PC-9 (cell line): Measurements from ENCODE around the gene STAP1. TPM values are rescaled to one million over a fixed set of nuclear protein-coding genes. Genes with fewer than 3 reads are reported as not detected.
"Not testable (repeated sequence)": the region's sequence is repeated elsewhere in the genome, so short reads cannot be mapped to it uniquely, and the experiment has no call there.

Experiments used
- BruUV-seq: library from RNA; stranded (reverse); fragments of 400-500 nt; replicated peaks from 2 replicates; lab custom pipeline; 2021; lab: Mats Ljungman, UMichigan
- CTCF ChIA-PET: fragments of 300-600 bp; sonication (Branson Sonifier 250); formaldehyde crosslinking; loops from one replicate; lab custom pipeline; 2022; ENCODE audit warnings: antibody characterized with exemption; lab: Charles Lee
- POLR2A ChIA-PET: fragments of 300-600 bp; sonication (Branson Sonifier 250); formaldehyde crosslinking; loops from one replicate; lab custom pipeline; 2022; ENCODE audit warnings: antibody characterized with exemption; ENCODE audit not compliant: unreplicated experiment; lab: Charles Lee
- DNase-seq, 2 experiments: peaks; one replicate each; pipeline versions ENCODE4 v3.0.0 to v3.0.0-alpha.2; 2015 to 2022; ENCODE audit warnings: mixed read lengths in 1 of 2
- H2AFZ ChIP-seq: fragments of 200-600 bp; sonication (generic); 2 replicates; pipeline ENCODE4 v1.8.1; 2017; ENCODE audit warnings: antibody characterized with exemption
- H3F3A ChIP-seq: fragments of 200-600 bp; sonication (generic); 2 replicates; pipeline ENCODE4 v1.8.1; 2017; ENCODE audit warnings: antibody characterized with exemption, mild to moderate bottlenecking, low read depth; ENCODE audit not compliant: insufficient read depth
- H3K27ac ChIP-seq: fragments of 200-600 bp; sonication (generic); 2 replicates; pipeline ENCODE4 v1.6.1; 2016; ENCODE audit warnings: mixed run types
- H3K27me3 ChIP-seq: fragments of 200-600 bp; sonication (generic); 2 replicates; pipeline ENCODE4 v1.6.1; 2016; ENCODE audit warnings: low read depth, mixed run types; ENCODE audit not compliant: insufficient read depth
- H3K36me3 ChIP-seq: fragments of 200-600 bp; sonication (generic); 2 replicates; pipeline ENCODE4 v1.6.1; 2016; ENCODE audit warnings: low read depth, mixed run types
- H3K4me1 ChIP-seq: fragments of 200-600 bp; sonication (generic); replicated peaks from 2 replicates; pipeline ENCODE4 v1.6.1; 2016; ENCODE audit warnings: mixed run types; ENCODE audit not compliant: insufficient read depth
- H3K4me2 ChIP-seq: fragments of 200-600 bp; sonication (generic); 2 replicates; pipeline ENCODE4 v1.6.1; 2017; ENCODE audit warnings: mixed run types
- H3K4me3 ChIP-seq: fragments of 200-600 bp; sonication (generic); 2 replicates; pipeline ENCODE4 v1.6.1; 2016; ENCODE audit warnings: mixed run types
- H3K79me2 ChIP-seq: fragments of 200-600 bp; sonication (generic); 2 replicates; pipeline ENCODE4 v1.6.1; 2017; ENCODE audit warnings: low read depth, mixed run types
- H3K9me2 ChIP-seq: fragments of 200-600 bp; sonication (generic); 2 replicates; pipeline ENCODE4 v1.8.1; 2017; ENCODE audit warnings: mild to moderate bottlenecking; ENCODE audit not compliant: insufficient read depth
- H3K9me3 ChIP-seq: fragments of 200-600 bp; sonication (generic); 2 replicates; pipeline ENCODE4 v1.8.1; 2016; ENCODE audit warnings: low read depth; ENCODE audit not compliant: insufficient read depth
- H4K20me1 ChIP-seq: fragments of 200-600 bp; sonication (generic); 2 replicates; pipeline ENCODE4 v1.8.1; 2017; ENCODE audit not compliant: insufficient read depth
- CTCF ChIP-seq: fragments of 200-600 bp; sonication (generic); conservative IDR thresholded peaks from 2 replicates; pipeline ENCODE4 v1.6.1; 2017; ENCODE audit warnings: mixed run types, antibody characterized with exemption, mild to moderate bottlenecking, moderate library complexity
- EZH2 ChIP-seq: fragments of 200-600 bp; sonication (generic); IDR thresholded peaks from 2 replicates; pipeline ENCODE4 v1.8.0; 2017; ENCODE audit warnings: antibody characterized with exemption, low read depth
- intact Hi-C: fragments of 100-400 bp; cut with micrococcal nuclease; formaldehyde crosslinking; loops from one replicate; pipeline ENCODE4 v1.10.0; 2022; ENCODE audit not compliant: unreplicated experiment
- total RNA-seq: library from RNA; stranded (reverse); gene quantifications from 2 replicates; pipeline ENCODE4 v1.2.3, GENCODE V29; 2021

STAP1 gene
- total RNA-seq, 1 experiment from 2014 or later = not detected

- Histone ChIP-seq H3K4me2 (no peak overlapping the region), H3F3A (no peaks in the 10 kb centered on the region), H2AFZ (no peak overlapping the region), H3K9me2 (no peaks in the 10 kb centered on the region; the same call in 1 of the 2 replicates), H3K36me3 (0 out of 2 replicates have a peak, but pooled peaks cover 3% of the 10 kb centered on the region), H3K27ac (no peak overlapping the region), H3K27me3 (no peaks in the 10 kb centered on the region), H4K20me1 (no peaks in the 10 kb centered on the region), H3K9me3 (no peaks in the 10 kb centered on the region), H3K4me3 (no peak overlapping the region), H3K4me1 (no peaks in the 10 kb centered on the region), H3K79me2 (no peaks in the 10 kb centered on the region)
- TF ChIP-seq EZH2 (no peak), CTCF (no peak)
- POLR2A ChIA-PET = no interaction called here
- no peak for DNase-seq
- intact Hi-C loops = no loop called here
- BruUV-seq = no TSS peak
- CTCF ChIA-PET = no interaction called here
Measured at GRCh38 chr4:67531379-67531962, 27.1 kb upstream of the STAP1 start.

- intact Hi-C loops, H3K27ac ChIP-seq, H3K9me2 ChIP-seq, H3K4me1 ChIP-seq, H3F3A ChIP-seq, H4K20me1 ChIP-seq, POLR2A ChIA-PET, H3K4me3 ChIP-seq, CTCF ChIA-PET, DNase-seq, H3K9me3 ChIP-seq, H3K4me2 ChIP-seq, H2AFZ ChIP-seq, H3K36me3 ChIP-seq, H3K79me2 ChIP-seq, BruUV-seq, H3K27me3 ChIP-seq: not testable (repeated sequence)
Measured at GRCh38 chr4:67532397-67532796, 26.1 kb upstream of the STAP1 start.

- Histone ChIP-seq H3K9me2 (no peaks in the 10 kb centered on the region; the same call in 1 of the 2 replicates), H3K9me3 (no peaks in the 10 kb centered on the region), H3K36me3 (0 out of 2 replicates have a peak, but pooled peaks cover 3% of the 10 kb centered on the region), H2AFZ (no peak overlapping the region), H3K4me3 (no peak overlapping the region), H4K20me1 (no peaks in the 10 kb centered on the region), H3K4me1 (no peaks in the 10 kb centered on the region), H3K4me2 (no peak overlapping the region), H3K27me3 (no peaks in the 10 kb centered on the region), H3F3A (no peaks in the 10 kb centered on the region), H3K79me2 (no peaks in the 10 kb centered on the region), H3K27ac (no peak overlapping the region)
- no peak for TF ChIP-seq EZH2
- TF ChIP-seq CTCF = no peak
- intact Hi-C loops = no loop called here
- no peak for DNase-seq
- POLR2A ChIA-PET = no interaction called here
- CTCF ChIA-PET = no interaction called here
- BruUV-seq = no TSS peak
Measured at GRCh38 chr4:67533112-67533511, 25.4 kb upstream of the STAP1 start.
